ENCODE measurements around the gene NEGR1.

GRCh38 chr1:71532343-71532742, 750.0 kb downstream of the NEGR1 start:
- TF ChIP-seq POLR2A (IDR thresholded peaks at IDR 0.05) (no peak), CTCF (IDR thresholded peaks at IDR 0.05) (no peak), POLR2AphosphoS5 (IDR thresholded peaks at IDR 0.05; ENCODE audit: insufficient read depth in 1 of 2, low read depth in 1 of 2) (no peak)
